ENCODE measurements around the gene CALML3. TPM values are rescaled to one million over a fixed set of nuclear protein-coding genes. Genes with fewer than 3 reads are reported as not detected.

Gene CALML3
- total RNA-seq, 1 donor from 2014 or later: not detected

DNA sequence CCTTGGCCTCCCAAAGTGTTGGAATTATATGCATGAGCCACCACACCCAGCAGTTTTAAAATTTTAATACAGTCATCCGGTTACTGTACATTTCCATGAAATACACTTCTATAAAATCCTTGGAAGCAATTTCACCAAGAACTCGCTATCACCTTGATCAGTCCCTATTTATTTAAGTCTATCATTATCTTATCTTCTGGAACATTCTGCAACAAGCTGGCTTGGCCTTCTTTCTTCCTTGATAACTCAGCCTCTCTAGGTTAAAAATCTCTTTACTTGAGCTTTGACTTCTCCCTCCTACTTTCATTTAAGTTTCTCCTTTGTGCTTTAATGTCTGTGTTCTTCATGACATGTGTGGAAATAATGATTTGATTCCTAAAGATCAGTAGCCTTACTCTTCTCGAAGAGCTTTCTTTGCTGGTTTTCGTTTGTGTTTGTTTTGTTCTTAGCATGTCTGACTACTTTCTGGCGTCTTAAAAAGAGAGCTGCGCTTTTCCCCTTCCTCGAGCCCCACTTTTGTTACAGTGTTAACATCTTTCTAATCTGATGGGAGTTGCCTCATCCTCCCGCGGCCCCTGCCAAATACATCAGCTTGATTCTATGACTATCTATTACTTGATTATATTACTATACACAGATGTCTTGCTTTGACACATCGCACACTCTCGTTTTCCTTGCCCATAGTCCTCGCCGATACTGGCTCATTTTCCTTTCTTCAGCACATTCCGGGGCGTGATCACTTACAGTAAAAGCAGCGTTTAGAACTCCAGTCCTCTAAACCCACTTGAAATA is 14.3 kb upstream of the CALML3 start:
- Histone ChIP-seq H3K27me3 (ENCODE audit: insufficient read depth, low read length) (peaks cover 7% of the 10 kb centered on the region), H3K9me3 (ENCODE audit: insufficient read depth, low read depth, low read length) (no peaks in the 10 kb centered on the region), H3K4me2 (ENCODE audit: low read length) (no peak overlapping the region), H2AFZ (ENCODE audit: low read depth, low read length) (no peak overlapping the region), H3K9ac (ENCODE audit: low read length) (no peak overlapping the region), H3K27ac (ENCODE audit: low read depth, low read length) (no peak overlapping the region), H3K4me1 (ENCODE audit: insufficient read depth, low read length) (no peaks in the 10 kb centered on the region), H3K36me3 (ENCODE audit: insufficient read depth, low read length) (no peaks in the 10 kb centered on the region), H3K79me2 (ENCODE audit: insufficient read depth, low read length) (no peaks in the 10 kb centered on the region), H4K20me1 (ENCODE audit: insufficient read depth, low read length) (no peaks in the 10 kb centered on the region), H3K4me3 (ENCODE audit: insufficient read depth, low read depth, low read length) (no peak overlapping the region)
- no peak overlapping the region for H3K27ac Mint-ChIP-seq (ENCODE audit: unreplicated experiment)
- no peaks in the 10 kb centered on the region for H3K9me3 Mint-ChIP-seq (ENCODE audit: unreplicated experiment)
- no peak overlapping the region for H3K4me3 Mint-ChIP-seq (ENCODE audit: unreplicated experiment)
- DNase-seq (ENCODE audit: low read depth): no peak
- no peaks in the 10 kb centered on the region for H3K36me3 Mint-ChIP-seq (ENCODE audit: low read depth, unreplicated experiment)
- H3K4me1 Mint-ChIP-seq (ENCODE audit: low read depth, unreplicated experiment): no peaks in the 10 kb centered on the region
- peaks cover 48% of the 10 kb centered on the region for H3K27me3 Mint-ChIP-seq (ENCODE audit: low read depth, unreplicated experiment)
- no peak for FAIRE-seq
- TF ChIP-seq EZH2 (IDR thresholded peaks at IDR 0.05; ENCODE audit: insufficient read depth, low read length): no peak
- TF ChIP-seq, protein P1, sequence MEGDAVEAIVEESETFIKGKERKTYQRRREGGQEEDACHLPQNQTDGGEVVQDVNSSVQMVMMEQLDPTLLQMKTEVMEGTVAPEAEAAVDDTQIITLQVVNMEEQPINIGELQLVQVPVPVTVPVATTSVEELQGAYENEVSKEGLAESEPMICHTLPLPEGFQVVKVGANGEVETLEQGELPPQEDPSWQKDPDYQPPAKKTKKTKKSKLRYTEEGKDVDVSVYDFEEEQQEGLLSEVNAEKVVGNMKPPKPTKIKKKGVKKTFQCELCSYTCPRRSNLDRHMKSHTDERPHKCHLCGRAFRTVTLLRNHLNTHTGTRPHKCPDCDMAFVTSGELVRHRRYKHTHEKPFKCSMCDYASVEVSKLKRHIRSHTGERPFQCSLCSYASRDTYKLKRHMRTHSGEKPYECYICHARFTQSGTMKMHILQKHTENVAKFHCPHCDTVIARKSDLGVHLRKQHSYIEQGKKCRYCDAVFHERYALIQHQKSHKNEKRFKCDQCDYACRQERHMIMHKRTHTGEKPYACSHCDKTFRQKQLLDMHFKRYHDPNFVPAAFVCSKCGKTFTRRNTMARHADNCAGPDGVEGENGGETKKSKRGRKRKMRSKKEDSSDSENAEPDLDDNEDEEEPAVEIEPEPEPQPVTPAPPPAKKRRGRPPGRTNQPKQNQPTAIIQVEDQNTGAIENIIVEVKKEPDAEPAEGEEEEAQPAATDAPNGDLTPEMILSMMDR (IDR thresholded peaks at IDR 0.05; ENCODE audit: insufficient read depth, low read depth, low read length): no peak

DNA sequence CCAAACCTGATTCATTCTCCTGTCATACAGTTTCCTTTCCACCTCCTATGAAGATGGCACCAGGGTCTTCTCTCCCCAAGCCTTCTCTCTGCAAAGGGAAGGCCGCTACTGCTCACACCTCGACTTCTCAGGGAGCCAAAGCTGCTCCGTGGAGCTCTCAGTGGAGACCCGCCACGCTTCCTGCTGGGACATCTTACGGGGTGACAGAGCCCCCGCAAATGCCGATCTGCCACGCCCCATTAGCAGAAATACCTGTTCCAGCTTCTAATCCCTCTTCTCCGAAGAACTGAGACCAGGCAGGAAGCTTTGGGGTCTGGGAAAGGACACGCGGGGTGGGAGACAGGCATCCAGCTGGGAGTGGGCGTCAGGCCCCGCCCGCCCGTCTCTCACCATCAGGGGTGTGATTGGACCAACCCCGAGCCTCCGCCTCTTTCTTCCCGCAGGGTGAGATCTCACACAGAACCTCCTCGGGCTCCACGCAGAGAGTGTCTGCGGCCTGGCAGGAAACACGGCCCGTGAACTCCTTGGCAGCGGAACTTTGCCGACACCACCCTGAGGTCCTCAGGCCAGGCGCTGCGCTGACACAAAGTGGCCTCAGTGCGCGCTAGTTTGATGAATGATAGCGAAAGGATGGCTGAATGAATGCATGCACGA is 13.4 kb upstream of the CALML3 start:
- Histone ChIP-seq H2AFZ (ENCODE audit: low read depth, low read length) (no peak overlapping the region), H3K79me2 (ENCODE audit: insufficient read depth, low read length) (no peaks in the 10 kb centered on the region), H3K9ac (ENCODE audit: low read length) (no peak overlapping the region), H3K4me1 (ENCODE audit: insufficient read depth, low read length) (no peaks in the 10 kb centered on the region), H3K27ac (ENCODE audit: low read depth, low read length) (no peak overlapping the region), H3K36me3 (ENCODE audit: insufficient read depth, low read length) (no peaks in the 10 kb centered on the region), H4K20me1 (ENCODE audit: insufficient read depth, low read length) (no peaks in the 10 kb centered on the region), H3K4me3 (ENCODE audit: insufficient read depth, low read depth, low read length) (no peak overlapping the region), H3K27me3 (ENCODE audit: insufficient read depth, low read length) (peaks cover 7% of the 10 kb centered on the region), H3K4me2 (ENCODE audit: low read length) (no peak overlapping the region), H3K9me3 (ENCODE audit: insufficient read depth, low read depth, low read length) (no peaks in the 10 kb centered on the region)
- no peak for DNase-seq (ENCODE audit: low read depth)
- no peaks in the 10 kb centered on the region for H3K36me3 Mint-ChIP-seq (ENCODE audit: low read depth, unreplicated experiment)
- peaks cover 1% of the 10 kb centered on the region for H3K9me3 Mint-ChIP-seq (ENCODE audit: unreplicated experiment)
- no peaks in the 10 kb centered on the region for H3K4me1 Mint-ChIP-seq (ENCODE audit: low read depth, unreplicated experiment)
- no peak overlapping the region for H3K4me3 Mint-ChIP-seq (ENCODE audit: unreplicated experiment)
- H3K27me3 Mint-ChIP-seq (ENCODE audit: low read depth, unreplicated experiment): peaks cover 50% of the 10 kb centered on the region
- H3K27ac Mint-ChIP-seq (ENCODE audit: unreplicated experiment): no peak overlapping the region
- no peak for FAIRE-seq
- TF ChIP-seq EZH2 (IDR thresholded peaks at IDR 0.05; ENCODE audit: insufficient read depth, low read length): no peak
- TF ChIP-seq, protein P1 (IDR thresholded peaks at IDR 0.05; ENCODE audit: insufficient read depth, low read depth, low read length): no peak

DNA sequence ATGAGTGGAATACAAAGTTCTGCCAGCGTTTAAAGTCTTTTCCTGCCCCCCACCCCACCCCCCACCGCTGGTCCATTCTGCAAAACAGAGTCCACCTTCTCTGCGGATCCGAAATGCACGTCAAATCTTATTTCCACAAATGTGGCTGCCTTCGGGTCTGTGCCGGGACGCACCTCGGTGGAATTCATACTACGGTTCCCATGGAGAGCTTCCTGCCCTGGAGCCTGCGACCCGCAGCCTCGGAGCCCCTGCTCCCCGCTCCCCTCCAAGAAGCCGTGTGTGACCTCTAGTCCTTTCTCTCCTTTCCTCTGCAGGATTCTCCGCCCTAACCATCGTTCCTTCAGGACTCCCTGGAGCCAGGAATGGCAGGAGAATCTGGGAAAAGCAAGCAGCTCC is 12.9 kb upstream of the CALML3 start:
- Histone ChIP-seq H4K20me1 (ENCODE audit: insufficient read depth, low read length) (no peaks in the 10 kb centered on the region), H3K79me2 (ENCODE audit: insufficient read depth, low read length) (no peaks in the 10 kb centered on the region), H3K4me1 (ENCODE audit: insufficient read depth, low read length) (no peaks in the 10 kb centered on the region), H3K27ac (ENCODE audit: low read depth, low read length) (no peak overlapping the region), H3K9me3 (ENCODE audit: insufficient read depth, low read depth, low read length) (no peaks in the 10 kb centered on the region), H3K4me3 (ENCODE audit: insufficient read depth, low read depth, low read length) (no peak overlapping the region), H3K4me2 (ENCODE audit: low read length) (no peak overlapping the region), H3K9ac (ENCODE audit: low read length) (no peak overlapping the region), H3K27me3 (ENCODE audit: insufficient read depth, low read length) (peaks cover 7% of the 10 kb centered on the region), H3K36me3 (ENCODE audit: insufficient read depth, low read length) (no peaks in the 10 kb centered on the region), H2AFZ (ENCODE audit: low read depth, low read length) (no peak overlapping the region)
- Mint-ChIP-seq H3K4me1 (ENCODE audit: low read depth, unreplicated experiment) (no peaks in the 10 kb centered on the region), H3K36me3 (ENCODE audit: low read depth, unreplicated experiment) (no peaks in the 10 kb centered on the region), H3K4me3 (ENCODE audit: unreplicated experiment) (no peak overlapping the region), H3K9me3 (ENCODE audit: unreplicated experiment) (peaks cover 2% of the 10 kb centered on the region), H3K27me3 (ENCODE audit: low read depth, unreplicated experiment) (peaks cover 55% of the 10 kb centered on the region), H3K27ac (ENCODE audit: unreplicated experiment) (no peak overlapping the region)
- FAIRE-seq (no peak), DNase-seq (ENCODE audit: low read depth) (no peak)
- no peak for TF ChIP-seq EZH2 (IDR thresholded peaks at IDR 0.05; ENCODE audit: insufficient read depth, low read length)
- TF ChIP-seq, protein P1 (IDR thresholded peaks at IDR 0.05; ENCODE audit: insufficient read depth, low read depth, low read length): no peak
